ENCODE data around the gene INPP4A. TPM values are rescaled to one million over a fixed set of nuclear protein-coding genes. Genes with fewer than 3 reads are reported as not detected.

Gene INPP4A
- polyA plus RNA-seq, 1 donor from 2014 or later = 51.4 TPM

DNA sequence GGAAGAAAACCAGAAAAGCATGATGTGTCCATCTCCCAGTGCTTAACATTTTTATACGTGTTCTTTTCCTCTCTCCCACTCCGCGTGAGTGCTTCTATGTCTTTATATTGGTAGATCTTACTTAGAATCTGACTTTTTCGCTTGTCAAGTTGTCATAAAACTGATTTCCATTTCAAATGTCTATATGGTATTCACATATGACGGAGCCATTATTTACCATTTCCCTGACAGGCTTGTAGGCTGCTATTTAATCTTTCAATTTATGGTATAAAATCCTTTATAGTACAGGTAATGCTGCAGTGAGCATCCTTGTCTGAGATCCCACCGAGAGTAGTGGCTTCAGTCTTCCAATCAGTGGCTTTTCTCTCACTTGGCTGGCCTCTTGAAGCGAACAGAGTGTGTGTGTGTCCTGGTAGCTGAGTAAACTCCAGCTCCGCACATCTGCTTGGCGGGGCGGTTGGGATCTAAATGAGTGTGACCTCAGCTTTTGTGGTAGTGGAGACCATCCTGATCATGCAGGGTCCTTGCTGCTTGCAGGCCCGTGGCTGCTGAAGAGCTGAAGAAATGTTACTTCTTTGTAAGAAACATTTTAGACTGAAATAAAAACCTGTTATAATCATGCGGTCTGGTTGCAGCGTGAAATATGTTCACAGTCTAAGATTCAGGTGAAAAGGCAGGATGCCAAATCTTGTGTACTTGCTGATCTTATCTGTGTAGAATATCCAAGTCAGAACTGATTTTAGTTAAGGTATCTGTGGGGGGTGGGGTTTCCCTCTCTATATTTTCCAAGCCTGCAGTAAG is 40.2 kb downstream of the INPP4A start:
- no peaks in the 10 kb centered on the region for H4K20me1 ChIP-seq (ENCODE audit: insufficient read depth)
- H3K27me3 ChIP-seq (ENCODE audit: insufficient read depth, low read depth, low read length) = no peaks in the 10 kb centered on the region
- H3F3A ChIP-seq (ENCODE audit: insufficient read depth, low read length, poor library complexity, severe bottlenecking) = no peaks in the 10 kb centered on the region
- no peak for TF ChIP-seq SMC3 (conservative IDR thresholded peaks at IDR 0.05; ENCODE audit: poor library complexity)
- TF ChIP-seq TAF1 (IDR thresholded peaks at IDR 0.05; ENCODE audit: low read depth) = no peak
- TF ChIP-seq EP300 (conservative IDR thresholded peaks at IDR 0.05; ENCODE audit: poor library complexity, severe bottlenecking) = peak; percentile 98
- TF ChIP-seq RAD21 (conservative IDR thresholded peaks at IDR 0.05) = peak; percentile 16
- TF ChIP-seq, protein P1, sequence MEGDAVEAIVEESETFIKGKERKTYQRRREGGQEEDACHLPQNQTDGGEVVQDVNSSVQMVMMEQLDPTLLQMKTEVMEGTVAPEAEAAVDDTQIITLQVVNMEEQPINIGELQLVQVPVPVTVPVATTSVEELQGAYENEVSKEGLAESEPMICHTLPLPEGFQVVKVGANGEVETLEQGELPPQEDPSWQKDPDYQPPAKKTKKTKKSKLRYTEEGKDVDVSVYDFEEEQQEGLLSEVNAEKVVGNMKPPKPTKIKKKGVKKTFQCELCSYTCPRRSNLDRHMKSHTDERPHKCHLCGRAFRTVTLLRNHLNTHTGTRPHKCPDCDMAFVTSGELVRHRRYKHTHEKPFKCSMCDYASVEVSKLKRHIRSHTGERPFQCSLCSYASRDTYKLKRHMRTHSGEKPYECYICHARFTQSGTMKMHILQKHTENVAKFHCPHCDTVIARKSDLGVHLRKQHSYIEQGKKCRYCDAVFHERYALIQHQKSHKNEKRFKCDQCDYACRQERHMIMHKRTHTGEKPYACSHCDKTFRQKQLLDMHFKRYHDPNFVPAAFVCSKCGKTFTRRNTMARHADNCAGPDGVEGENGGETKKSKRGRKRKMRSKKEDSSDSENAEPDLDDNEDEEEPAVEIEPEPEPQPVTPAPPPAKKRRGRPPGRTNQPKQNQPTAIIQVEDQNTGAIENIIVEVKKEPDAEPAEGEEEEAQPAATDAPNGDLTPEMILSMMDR (IDR thresholded peaks at IDR 0.05; ENCODE audit: poor library complexity, severe bottlenecking) = no peak
- TF ChIP-seq EZH2 (IDR thresholded peaks at IDR 0.05; ENCODE audit: borderline replicate concordance, insufficient read depth, low read length, poor library complexity, severe bottlenecking) = no peak
- TF ChIP-seq POLR2AphosphoS5 (IDR thresholded peaks at IDR 0.05) = peak; percentile 57
- no peak for TF ChIP-seq MXI1 (conservative IDR thresholded peaks at IDR 0.05; ENCODE audit: poor library complexity, severe bottlenecking)
- TF ChIP-seq, protein P2, sequence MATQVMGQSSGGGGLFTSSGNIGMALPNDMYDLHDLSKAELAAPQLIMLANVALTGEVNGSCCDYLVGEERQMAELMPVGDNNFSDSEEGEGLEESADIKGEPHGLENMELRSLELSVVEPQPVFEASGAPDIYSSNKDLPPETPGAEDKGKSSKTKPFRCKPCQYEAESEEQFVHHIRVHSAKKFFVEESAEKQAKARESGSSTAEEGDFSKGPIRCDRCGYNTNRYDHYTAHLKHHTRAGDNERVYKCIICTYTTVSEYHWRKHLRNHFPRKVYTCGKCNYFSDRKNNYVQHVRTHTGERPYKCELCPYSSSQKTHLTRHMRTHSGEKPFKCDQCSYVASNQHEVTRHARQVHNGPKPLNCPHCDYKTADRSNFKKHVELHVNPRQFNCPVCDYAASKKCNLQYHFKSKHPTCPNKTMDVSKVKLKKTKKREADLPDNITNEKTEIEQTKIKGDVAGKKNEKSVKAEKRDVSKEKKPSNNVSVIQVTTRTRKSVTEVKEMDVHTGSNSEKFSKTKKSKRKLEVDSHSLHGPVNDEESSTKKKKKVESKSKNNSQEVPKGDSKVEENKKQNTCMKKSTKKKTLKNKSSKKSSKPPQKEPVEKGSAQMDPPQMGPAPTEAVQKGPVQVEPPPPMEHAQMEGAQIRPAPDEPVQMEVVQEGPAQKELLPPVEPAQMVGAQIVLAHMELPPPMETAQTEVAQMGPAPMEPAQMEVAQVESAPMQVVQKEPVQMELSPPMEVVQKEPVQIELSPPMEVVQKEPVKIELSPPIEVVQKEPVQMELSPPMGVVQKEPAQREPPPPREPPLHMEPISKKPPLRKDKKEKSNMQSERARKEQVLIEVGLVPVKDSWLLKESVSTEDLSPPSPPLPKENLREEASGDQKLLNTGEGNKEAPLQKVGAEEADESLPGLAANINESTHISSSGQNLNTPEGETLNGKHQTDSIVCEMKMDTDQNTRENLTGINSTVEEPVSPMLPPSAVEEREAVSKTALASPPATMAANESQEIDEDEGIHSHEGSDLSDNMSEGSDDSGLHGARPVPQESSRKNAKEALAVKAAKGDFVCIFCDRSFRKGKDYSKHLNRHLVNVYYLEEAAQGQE (IDR thresholded peaks at IDR 0.05; ENCODE audit: borderline replicate concordance) = no peak
- peak overlapping the region; percentile 33 for H3K4me2 ChIP-seq (ENCODE audit: low read length)
- H3K27ac ChIP-seq (ENCODE audit: low read length) = peak overlapping the region; percentile 83
- no peak overlapping the region for H2AFZ ChIP-seq (ENCODE audit: low read depth, low read length)
- peak overlapping the region; percentile 50 for H3K4me3 ChIP-seq (ENCODE audit: low read length)
- no peaks in the 10 kb centered on the region for H3K36me3 ChIP-seq (ENCODE audit: insufficient read depth, low read length)
- H3K79me2 ChIP-seq (replicated peaks; ENCODE audit: insufficient read depth, low read length) = peaks cover 39% of the 10 kb centered on the region
- no peaks in the 10 kb centered on the region for H3K9me3 ChIP-seq (ENCODE audit: low read length)
- H3K9me2 ChIP-seq (ENCODE audit: insufficient read depth, low read length) = no peaks in the 10 kb centered on the region
- peak overlapping the region; percentile 49 for H3K9ac ChIP-seq (ENCODE audit: low read length)

DNA sequence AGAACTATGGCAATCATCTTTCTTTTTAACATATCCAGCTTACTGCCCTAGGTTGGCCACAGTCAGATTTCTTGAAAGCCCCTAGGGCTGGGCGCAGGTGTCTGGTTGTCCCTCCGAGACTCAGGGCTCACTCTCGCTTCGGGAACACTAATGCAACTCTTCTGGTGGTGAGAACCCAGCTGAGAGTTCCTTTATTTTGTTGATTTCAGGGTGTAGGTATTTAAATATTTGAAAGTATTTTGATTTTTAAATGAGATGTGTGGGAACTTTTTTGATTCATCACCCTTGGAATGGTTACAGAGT is 40.7 kb downstream of the INPP4A start:
- no peaks in the 10 kb centered on the region for H4K20me1 ChIP-seq (ENCODE audit: insufficient read depth)
- H3K27ac ChIP-seq (ENCODE audit: low read length) = peak overlapping the region; percentile 83
- H3K9me3 ChIP-seq (ENCODE audit: low read length) = no peaks in the 10 kb centered on the region
- H3K27me3 ChIP-seq (ENCODE audit: insufficient read depth, low read depth, low read length) = no peaks in the 10 kb centered on the region
- peaks cover 40% of the 10 kb centered on the region for H3K79me2 ChIP-seq (replicated peaks; ENCODE audit: insufficient read depth, low read length)
- H3K36me3 ChIP-seq (ENCODE audit: insufficient read depth, low read length) = no peaks in the 10 kb centered on the region
- no peak overlapping the region for H2AFZ ChIP-seq (ENCODE audit: low read depth, low read length)
- H3K4me3 ChIP-seq (ENCODE audit: low read length) = peak overlapping the region; percentile 50
- no peaks in the 10 kb centered on the region for H3F3A ChIP-seq (ENCODE audit: insufficient read depth, low read length, poor library complexity, severe bottlenecking)
- peak overlapping the region; percentile 33 for H3K4me2 ChIP-seq (ENCODE audit: low read length)
- no peaks in the 10 kb centered on the region for H3K9me2 ChIP-seq (ENCODE audit: insufficient read depth, low read length)
- peak overlapping the region; percentile 49 for H3K9ac ChIP-seq (ENCODE audit: low read length)
- no peak for TF ChIP-seq MXI1 (conservative IDR thresholded peaks at IDR 0.05; ENCODE audit: poor library complexity, severe bottlenecking)
